Panc1 (cell line): ENCODE measurements around the gene CHMP4A. TPM values are rescaled to one million over a fixed set of nuclear protein-coding genes. Genes with fewer than 3 reads are reported as not detected.
"Not testable (repeated sequence)": the region's sequence is repeated elsewhere in the genome, so short reads cannot be mapped to it uniquely, and the experiment has no call there.

Experiments
- ATAC-seq: fragments of 200-7000 bp; cut with Tn5 transposase; 2 replicates; pipeline ENCODE4 v1.9.1; 2020; ENCODE audit warnings: mild to moderate bottlenecking, moderate library complexity
- BruUV-seq: library from RNA; stranded (reverse); fragments of 400-500 nt; replicated peaks from 2 replicates; lab custom pipeline; 2021; lab: Mats Ljungman, UMichigan
- CTCF ChIA-PET: fragments of 300-600 bp; sonication (Branson Sonifier 250); formaldehyde crosslinking; loops from one replicate; lab custom pipeline; 2022; ENCODE audit warnings: antibody characterized with exemption; lab: Charles Lee
- POLR2A ChIA-PET: fragments of 300-600 bp; sonication (Branson Sonifier 250); formaldehyde crosslinking; loops from one replicate; lab custom pipeline; 2022; ENCODE audit warnings: antibody characterized with exemption; lab: Charles Lee
- DNase-seq: peaks from one replicate; pipeline ENCODE4 v3.0.0-alpha.2; 2010; ENCODE audit warnings: low read depth, low spot score
- H3K27ac ChIP-seq: 2 replicates; pipeline ENCODE4 v1.5.1; 2011; ENCODE audit warnings: mild to moderate bottlenecking, low read length, inconsistent platforms
- H3K27me3 ChIP-seq: fragments of 200-500 bp; sonication (Bioruptor generic); 2 replicates; pipeline ENCODE4 v1.6.0; 2014; ENCODE audit warnings: low read length, inconsistent platforms; ENCODE audit not compliant: control insufficient read depth, insufficient read depth
- H3K36me3 ChIP-seq: fragments of 200-500 bp; sonication (Bioruptor generic); 2 replicates; pipeline ENCODE4 v1.5.1; 2014; ENCODE audit warnings: inconsistent platforms, mild to moderate bottlenecking, low read length, moderate library complexity; ENCODE audit not compliant: control insufficient read depth, insufficient read depth
- H3K4me1 ChIP-seq: 2 replicates; pipeline ENCODE4 v1.5.1; 2011; ENCODE audit warnings: inconsistent platforms, mild to moderate bottlenecking, low read length, moderate library complexity; ENCODE audit not compliant: control insufficient read depth, insufficient read depth
- H3K4me3 ChIP-seq, 2 experiments: 2 replicates each; pipeline ENCODE4 v1.5.1; 2011 to 2012; ENCODE audit warnings: low read depth in 2 of 2, low read length in 2 of 2, mild to moderate bottlenecking in 2 of 2, inconsistent platforms in 1 of 2, moderate library complexity in 1 of 2
- H3K9me3 ChIP-seq: fragments of 200-500 bp; sonication (Bioruptor generic); 2 replicates; pipeline ENCODE4 v1.5.1; 2014; ENCODE audit warnings: low read depth, mild to moderate bottlenecking, inconsistent platforms, low read length, moderate library complexity; ENCODE audit not compliant: control insufficient read depth, insufficient read depth
- CTCF ChIP-seq: fragments of 450-650 bp; IDR thresholded peaks from 2 replicates; pipeline ENCODE4 v1.5.1; 2017; ENCODE audit warnings: mild to moderate bottlenecking
- POLR2AphosphoS5 ChIP-seq: IDR thresholded peaks from 2 replicates; pipeline ENCODE4 v1.6.1; 2012; ENCODE audit warnings: mild to moderate bottlenecking, low read depth, low read length, moderate library complexity
- REST ChIP-seq, 2 experiments: IDR thresholded peaks; 2 replicates each; pipeline ENCODE4 v1.6.1; 2011 to 2012; ENCODE audit warnings: low read depth in 2 of 2, control low read depth in 1 of 2, low read length in 1 of 2, mild to moderate bottlenecking in 1 of 2, moderate library complexity in 1 of 2; ENCODE audit not compliant: insufficient read depth in 1 of 2
- SIN3A ChIP-seq: IDR thresholded peaks from 2 replicates; pipeline ENCODE4 v1.6.1; 2012; ENCODE audit warnings: low read depth, mild to moderate bottlenecking, low read length, moderate library complexity, borderline replicate concordance; ENCODE audit not compliant: insufficient read depth
- TCF7L2 ChIP-seq: IDR thresholded peaks from 2 replicates; pipeline ENCODE4 v1.6.1; 2011; ENCODE audit warnings: mild to moderate bottlenecking, low read depth, low read length, inconsistent platforms
- in situ Hi-C: cut with HindIII; loops from 2 replicates; pipeline ENCODE4 v1.10.0; 2016; ENCODE audit warnings: low sequenced_read_pairs, low pct_unique_long_range_greater_than_20kb
- intact Hi-C: fragments of 100-400 bp; cut with micrococcal nuclease; formaldehyde crosslinking; loops from one replicate; pipeline ENCODE4 v1.10.0; 2022; ENCODE audit not compliant: unreplicated experiment
- total RNA-seq: library from RNA; stranded (reverse); gene quantifications from one replicate; pipeline ENCODE4 v1.2.1, GENCODE V29; 2021; ENCODE audit not compliant: unreplicated experiment

Gene CHMP4A
- total RNA-seq, 1 experiment from 2014 or later, result 42.4 TPM

GRCh38 chr14:24247422-24247821, 34.1 kb upstream of the CHMP4A start:
- POLR2A ChIA-PET, result interaction anchor here (0.6 to 0.7 kb wide), 2 partner anchors 32 to 53 kb away, joined by 4 read pairs; no protein-coding TSS in a partner anchor
- Histone ChIP-seq H3K27me3 (no peaks in the 10 kb centered on the region), H3K9me3 (no peaks in the 10 kb centered on the region), H3K27ac (no peak overlapping the region), H3K4me1 (no peaks in the 10 kb centered on the region), H3K36me3 (no peaks in the 10 kb centered on the region), H3K4me3 (no peak overlapping the region)
- in situ Hi-C loops, result no loop called here
- DNase-seq (no peak), ATAC-seq (no peak)
- intact Hi-C loops, result no loop called here
- TF ChIP-seq TCF7L2 (no peak), SIN3A (no peak)
- CTCF ChIA-PET, result no interaction called here
- no TSS peak for BruUV-seq

- intact Hi-C loops, result no loop called here
- no peaks in the 10 kb centered on the region for H3K4me1 ChIP-seq
- no peaks in the 10 kb centered on the region for H3K9me3 ChIP-seq
- H3K27me3 ChIP-seq, result no peaks in the 10 kb centered on the region
- TF ChIP-seq POLR2AphosphoS5 (no peak), TCF7L2 (no peak), CTCF (no peak), REST (IDR thresholded peaks at IDR 0.05; ENCODE audit: insufficient read depth in 1 of 2, low read depth in 2 of 2, low read length in 1 of 2) (no peak), SIN3A (no peak)
- DNase-seq (no peak), ATAC-seq (no peak)
- H3K36me3 ChIP-seq, result peaks cover 1% of the 10 kb centered on the region; the same call in 1 of the 2 replicates
- no peak overlapping the region for H3K4me3 ChIP-seq
- POLR2A ChIA-PET, result interaction anchor here (0.6 to 0.7 kb wide), 2 partner anchors 31 to 53 kb away, joined by 4 read pairs; no protein-coding TSS in a partner anchor
- no TSS peak for BruUV-seq
- CTCF ChIA-PET, result interaction anchor here (0.6 kb wide), 1 partner anchor 96 kb away, joined by 4 read pairs; no protein-coding TSS in a partner anchor
- H3K27ac ChIP-seq, result no peak overlapping the region
- in situ Hi-C loops, result no loop called here
Measured at GRCh38 chr14:24246765-24247212, 33.5 kb upstream of the CHMP4A start.

GRCh38 chr14:24245350-24245749, 32.1 kb upstream of the CHMP4A start:
- H3K4me3 ChIP-seq, DNase-seq, H3K9me3 ChIP-seq, H3K27ac ChIP-seq, CTCF ChIA-PET, in situ Hi-C loops, H3K36me3 ChIP-seq, intact Hi-C loops, ATAC-seq, H3K27me3 ChIP-seq, BruUV-seq, H3K4me1 ChIP-seq: not testable (repeated sequence)
- POLR2A ChIA-PET, result interaction anchor here (0.7 kb wide), 1 partner anchor 10 kb away, joined by 3 read pairs; no protein-coding TSS in a partner anchor
